Upper lobe of left lung (tissue), 6 donors: Measurements from ENCODE around the gene OTUD6A. TPM values are rescaled to one million over a fixed set of nuclear protein-coding genes. Genes with fewer than 3 reads are reported as not detected.

ENCODE experiments used
- ATAC-seq, 2 donors: fragments of 200-7000 bp; cut with Tn5 transposase; one replicate each; pipeline ENCODE4 v1.9.1; 2022; ENCODE audit warnings: mild to moderate bottlenecking in 2 of 2, moderate library complexity in 2 of 2; ENCODE audit not compliant: low FRiP score in 2 of 2
- DNase-seq, 2 donors: peaks; one replicate each; pipeline ENCODE4 v3.0.0-alpha.2; 2019 to 2020
- H3K27ac ChIP-seq, 4 donors: fragments of 200-600 bp; sonication (generic); one replicate each; pipeline ENCODE4 v1.5.1; 2016 to 2019
- H3K27me3 ChIP-seq, 4 donors: fragments of 200-600 bp; sonication (generic); one replicate each; pipeline ENCODE4 v1.5.1; 2017 to 2019
- H3K36me3 ChIP-seq, 4 donors: fragments of 200-600 bp; sonication (generic); one replicate each; pipeline ENCODE4 v1.5.1; 2016 to 2019
- H3K4me1 ChIP-seq, 4 donors: fragments of 200-600 bp; sonication (generic); one replicate each; pipeline ENCODE4 v1.5.1; 2018 to 2019
- H3K4me3 ChIP-seq, 4 donors: fragments of 200-600 bp; sonication (generic); one replicate each; pipeline ENCODE4 v1.5.1; 2017 to 2019; ENCODE audit warnings: mild to moderate bottlenecking in 2 of 4, moderate library complexity in 1 of 4
- H3K9me3 ChIP-seq, 4 donors: fragments of 200-600 bp; sonication (generic); one replicate each; pipeline ENCODE4 v1.5.1; 2018 to 2019
- CTCF ChIP-seq, 6 experiments: fragments of 450-650 bp in 4 of 6; fragments of 200-600 bp in 2 of 6; sonication (generic) in 2 of 6; IDR thresholded peaks; one replicate each; pipeline ENCODE4 v1.5.1; 2016 to 2019; ENCODE audit warnings: antibody characterized with exemption in 6 of 6
- EP300 ChIP-seq, 4 donors: sonication (generic); formaldehyde crosslinking; IDR thresholded peaks; one replicate each; pipeline ENCODE4 v1.5.1; 2017; ENCODE audit warnings: antibody characterized with exemption in 4 of 4, control low read depth in 2 of 4
- POLR2A ChIP-seq, 4 donors: fragments of 450-650 bp; IDR thresholded peaks; one replicate each; pipeline ENCODE4 v1.5.1; 2016 to 2017; ENCODE audit warnings: antibody characterized with exemption in 4 of 4, mild to moderate bottlenecking in 2 of 4
- POLR2AphosphoS5 ChIP-seq, 2 donors: sonication (generic); formaldehyde crosslinking; IDR thresholded peaks; one replicate each; pipeline ENCODE4 v1.5.1; 2017; ENCODE audit warnings: antibody characterized with exemption in 2 of 2
- WGBS, 2 donors: methylation state at CpG; one replicate each; pipeline ENCODE4 v1.1.5; 2017 to 2018; 5-methylcytosine and 5-hydroxymethylcytosine counted together
- total RNA-seq, 6 donors: library from RNA; depleted of rRNA in 4 of 6; stranded (reverse); fragments of >200 nt in 4 of 6; gene quantifications; one replicate each; pipeline versions ENCODE4 v1.1.0 to v1.2.1, GENCODE V29; 2016 to 2021
- donor health status: DM: no; HTN: no; CAD: no; lungs with moderate emphysema.
- donor health status: DM: no; HTN: yes; CAD: no; lungs with severe emphysema.

Gene OTUD6A
- total RNA-seq, 6 donors from 2014 or later: not detected

- 87 to 92% methylated on average over 7 of the region's 7 CpGs for WGBS, 2 donors
- H3K36me3 ChIP-seq: no peaks in the 10 kb centered on the region
- no peaks in the 10 kb centered on the region for H3K9me3 ChIP-seq
- DNase-seq: no peak
- no peak overlapping the region for H3K27ac ChIP-seq
- no peak for TF ChIP-seq POLR2A (IDR thresholded peaks at IDR 0.05)
- no peak for TF ChIP-seq CTCF (IDR thresholded peaks at IDR 0.05)
- H3K4me3 ChIP-seq: no peak overlapping the region
- H3K4me1 ChIP-seq: no peaks in the 10 kb centered on the region
- no peak for ATAC-seq
- no peaks in the 10 kb centered on the region for H3K27me3 ChIP-seq
Measured at GRCh38 chrX:70066646-70067045, 4.4 kb downstream of the OTUD6A start.

- Histone ChIP-seq H3K27me3 (no peaks in the 10 kb centered on the region), H3K9me3 (peaks cover 0 to 8% (median 0%) of the 10 kb centered on the region in 4 donors), H3K36me3 (no peaks in the 10 kb centered on the region), H3K27ac (no peak overlapping the region), H3K4me1 (no peaks in the 10 kb centered on the region), H3K4me3 (no peak overlapping the region)
- TF ChIP-seq EP300 (IDR thresholded peaks at IDR 0.05) (no peak), POLR2A (IDR thresholded peaks at IDR 0.05) (no peak)
- WGBS, 2 donors: 88 to 92% methylated on average over 5 of the region's 5 CpGs
- no peak for ATAC-seq
- no peak for DNase-seq
Measured at GRCh38 chrX:70079297-70079696, 17.0 kb downstream of the OTUD6A start.

GRCh38 chrX:70079870-70080269, 17.6 kb downstream of the OTUD6A start:
- Histone ChIP-seq H3K4me1 (no peaks in the 10 kb centered on the region), H3K4me3 (no peak overlapping the region), H3K36me3 (no peaks in the 10 kb centered on the region), H3K9me3 (peaks cover 0 to 8% (median 0%) of the 10 kb centered on the region in 4 donors), H3K27ac (no peak overlapping the region), H3K27me3 (no peaks in the 10 kb centered on the region)
- WGBS, 2 donors: 58 to 63% methylated on average over 3 of the region's 3 CpGs
- ATAC-seq (no peak), DNase-seq (no peak)
- TF ChIP-seq CTCF (IDR thresholded peaks at IDR 0.05) (no peak), POLR2A (IDR thresholded peaks at IDR 0.05) (no peak), POLR2AphosphoS5 (IDR thresholded peaks at IDR 0.05) (no peak), EP300 (IDR thresholded peaks at IDR 0.05) (no peak)

- Histone ChIP-seq H3K4me3 (no peak overlapping the region), H3K27me3 (no peaks in the 10 kb centered on the region), H3K36me3 (no peaks in the 10 kb centered on the region), H3K9me3 (no peaks in the 10 kb centered on the region), H3K4me1 (no peaks in the 10 kb centered on the region), H3K27ac (no peak overlapping the region)
- WGBS, 2 donors: 70 to 71% methylated on average over 4 of the region's 4 CpGs
- TF ChIP-seq POLR2AphosphoS5 (IDR thresholded peaks at IDR 0.05): no peak
- no peak for TF ChIP-seq POLR2A (IDR thresholded peaks at IDR 0.05)
- TF ChIP-seq CTCF (IDR thresholded peaks at IDR 0.05): no peak
- TF ChIP-seq EP300 (IDR thresholded peaks at IDR 0.05): no peak
- ATAC-seq (no peak), DNase-seq (no peak)
Measured at GRCh38 chrX:70082723-70083122, 20.5 kb downstream of the OTUD6A start.

GRCh38 chrX:70084592-70085240, 22.5 kb downstream of the OTUD6A start:
- no peaks in the 10 kb centered on the region for H3K36me3 ChIP-seq
- no peak overlapping the region for H3K4me3 ChIP-seq
- no peak for DNase-seq
- no peaks in the 10 kb centered on the region for H3K9me3 ChIP-seq
- H3K4me1 ChIP-seq: no peaks in the 10 kb centered on the region
- no peak overlapping the region for H3K27ac ChIP-seq
- 62 to 77% methylated on average over 4 to 5 of the region's 5 CpGs for WGBS, 2 donors
- TF ChIP-seq POLR2A (IDR thresholded peaks at IDR 0.05): no peak
- no peak for TF ChIP-seq EP300 (IDR thresholded peaks at IDR 0.05)
- TF ChIP-seq POLR2AphosphoS5 (IDR thresholded peaks at IDR 0.05): no peak
- TF ChIP-seq CTCF (IDR thresholded peaks at IDR 0.05): no peak
- no peaks in the 10 kb centered on the region for H3K27me3 ChIP-seq
- ATAC-seq: no peak
